ENCODE results near the gene NHLRC1. TPM values are rescaled to one million over a fixed set of nuclear protein-coding genes. Genes with fewer than 3 reads are reported as not detected.

The NHLRC1 gene
- total RNA-seq, 1 donor from 2014 or later: 0.32 TPM

DNA sequence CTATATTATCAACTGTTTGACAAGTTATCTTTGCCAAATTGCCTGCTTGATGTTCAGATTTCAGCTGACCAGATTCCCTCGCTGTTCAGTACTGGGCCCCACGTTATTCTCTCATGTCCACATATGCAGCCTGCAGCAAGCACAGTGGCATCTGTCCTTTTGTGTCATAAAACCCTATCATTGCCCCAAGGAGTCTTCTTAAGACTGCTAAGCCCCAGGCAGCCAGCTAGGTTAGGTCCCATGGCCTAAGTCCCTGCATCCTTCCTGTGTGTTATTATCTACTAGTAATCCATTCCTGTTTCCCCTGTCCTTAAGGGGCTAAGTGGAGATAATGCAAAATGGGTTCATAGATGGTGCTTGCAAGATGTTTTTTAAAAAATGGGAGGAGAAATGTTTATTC lies 39.9 kb upstream of the NHLRC1 start:
- TF ChIP-seq, protein P1, sequence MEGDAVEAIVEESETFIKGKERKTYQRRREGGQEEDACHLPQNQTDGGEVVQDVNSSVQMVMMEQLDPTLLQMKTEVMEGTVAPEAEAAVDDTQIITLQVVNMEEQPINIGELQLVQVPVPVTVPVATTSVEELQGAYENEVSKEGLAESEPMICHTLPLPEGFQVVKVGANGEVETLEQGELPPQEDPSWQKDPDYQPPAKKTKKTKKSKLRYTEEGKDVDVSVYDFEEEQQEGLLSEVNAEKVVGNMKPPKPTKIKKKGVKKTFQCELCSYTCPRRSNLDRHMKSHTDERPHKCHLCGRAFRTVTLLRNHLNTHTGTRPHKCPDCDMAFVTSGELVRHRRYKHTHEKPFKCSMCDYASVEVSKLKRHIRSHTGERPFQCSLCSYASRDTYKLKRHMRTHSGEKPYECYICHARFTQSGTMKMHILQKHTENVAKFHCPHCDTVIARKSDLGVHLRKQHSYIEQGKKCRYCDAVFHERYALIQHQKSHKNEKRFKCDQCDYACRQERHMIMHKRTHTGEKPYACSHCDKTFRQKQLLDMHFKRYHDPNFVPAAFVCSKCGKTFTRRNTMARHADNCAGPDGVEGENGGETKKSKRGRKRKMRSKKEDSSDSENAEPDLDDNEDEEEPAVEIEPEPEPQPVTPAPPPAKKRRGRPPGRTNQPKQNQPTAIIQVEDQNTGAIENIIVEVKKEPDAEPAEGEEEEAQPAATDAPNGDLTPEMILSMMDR (IDR thresholded peaks at IDR 0.05): no peak
- no peaks in the 10 kb centered on the region for H3K9me3 ChIP-seq
- no peak for DNase-seq (ENCODE audit: low spot score in 2 of 2)
- H3K27me3 ChIP-seq: no peaks in the 10 kb centered on the region
- H3K36me3 ChIP-seq: peaks cover 10 to 48% of the 10 kb centered on the region in 2 donors
- H3K4me1 ChIP-seq: no peaks in the 10 kb centered on the region
- H3K4me3 ChIP-seq: no peak overlapping the region
- intact Hi-C loops (cut with DNase I): no loop called here
- H3K27ac ChIP-seq: no peak overlapping the region

DNA sequence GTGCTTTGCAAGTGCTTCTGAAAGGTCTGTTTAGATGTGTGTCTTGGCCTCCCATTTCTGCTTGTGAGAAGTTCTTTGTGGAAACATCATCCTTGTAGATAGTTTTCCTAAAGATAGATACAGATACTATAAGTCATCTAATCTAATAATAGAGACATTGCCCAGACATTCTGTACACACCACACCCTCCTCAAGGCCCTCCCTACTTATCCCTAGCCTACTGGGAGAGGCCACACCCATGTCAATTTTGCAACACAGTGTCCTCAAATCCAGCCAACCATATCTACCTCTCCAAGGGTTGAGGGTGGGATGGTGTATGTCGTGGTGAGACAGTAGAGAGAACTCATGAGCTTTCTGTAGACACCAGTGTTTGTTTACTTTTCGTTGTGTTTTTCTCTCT lies 39.0 kb upstream of the NHLRC1 start:
- Histone ChIP-seq H3K27ac (no peak overlapping the region), H3K36me3 (peaks cover 10 to 40% of the 10 kb centered on the region in 2 donors), H3K9me3 (no peaks in the 10 kb centered on the region), H3K27me3 (no peaks in the 10 kb centered on the region), H3K4me3 (no peak overlapping the region), H3K4me1 (no peaks in the 10 kb centered on the region)
- DNase-seq (ENCODE audit: low spot score in 2 of 2): no peak
- intact Hi-C loops (cut with DNase I): no loop called here
- TF ChIP-seq, protein P1 (IDR thresholded peaks at IDR 0.05): no peak

DNA sequence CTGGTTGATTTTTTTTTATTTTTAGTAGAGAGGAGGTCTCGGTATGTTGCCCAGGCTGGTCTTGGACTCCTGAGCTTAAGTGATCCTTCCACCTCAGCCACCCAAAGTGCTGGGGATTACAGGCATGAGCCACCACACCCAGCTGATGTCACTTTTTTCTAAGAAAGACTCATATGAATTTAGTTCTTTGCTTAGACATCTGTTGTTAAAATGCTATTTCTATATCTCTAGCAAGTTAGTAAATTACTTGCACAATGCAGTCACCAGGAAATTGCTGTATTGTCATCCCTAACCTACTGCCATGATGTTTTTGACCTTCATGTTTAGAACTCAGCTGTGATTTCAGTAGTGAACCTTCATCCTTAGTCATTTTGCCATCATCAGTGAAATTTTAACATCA lies 38.4 kb upstream of the NHLRC1 start:
- peaks cover 10 to 40% of the 10 kb centered on the region in 2 donors for H3K36me3 ChIP-seq
- TF ChIP-seq, protein P1 (IDR thresholded peaks at IDR 0.05): no peak
- H3K9me3 ChIP-seq: no peaks in the 10 kb centered on the region
- intact Hi-C loops (cut with DNase I): no loop called here
- no peak overlapping the region for H3K27ac ChIP-seq
- DNase-seq (ENCODE audit: low spot score in 2 of 2): no peak
- H3K4me3 ChIP-seq: no peak overlapping the region
- H3K4me1 ChIP-seq: peaks cover 0 to 3% of the 10 kb centered on the region in 2 donors
- H3K27me3 ChIP-seq: no peaks in the 10 kb centered on the region

DNA sequence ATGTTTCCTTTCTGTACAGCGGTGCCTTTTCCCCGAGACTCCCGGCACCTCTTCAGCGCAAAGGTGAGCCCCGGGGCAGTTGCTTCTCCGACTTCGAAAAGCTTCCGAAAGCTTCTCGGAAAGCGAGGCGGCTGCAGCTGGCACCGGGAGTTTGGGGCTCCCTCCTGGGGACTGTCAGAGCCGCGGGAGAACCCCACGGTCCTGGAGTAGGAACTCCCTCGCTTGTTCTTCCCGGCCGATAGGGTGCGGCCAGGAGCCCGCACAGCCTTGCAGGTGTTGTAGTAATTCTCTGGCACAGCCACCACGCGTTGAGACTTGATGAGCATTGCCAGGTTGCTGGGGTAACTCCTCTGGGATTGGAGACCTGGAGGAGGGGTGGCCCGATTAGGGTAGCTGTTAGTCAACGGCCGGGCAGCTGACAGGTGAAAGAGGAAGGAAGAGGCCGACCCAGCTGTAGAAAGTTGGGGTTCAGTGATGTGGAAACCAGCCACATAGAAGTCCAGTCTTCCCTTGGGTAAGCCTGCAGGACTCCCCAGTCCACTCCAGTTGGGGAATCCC lies 33.5 kb upstream of the NHLRC1 start:
- Histone ChIP-seq H3K27ac (peak overlapping the region; percentile 69 to 72), H3K4me3 (peak overlapping the region; percentile 89 to 94), H3K27me3 (no peaks in the 10 kb centered on the region), H3K9me3 (no peaks in the 10 kb centered on the region), H3K4me1 (peaks cover 4 to 12% of the 10 kb centered on the region in 2 donors), H3K36me3 (peaks cover 0 to 9% of the 10 kb centered on the region in 2 donors)
- TF ChIP-seq, protein P1 (IDR thresholded peaks at IDR 0.05): peak in 1 of 3 experiments; percentile 5
- intact Hi-C loops (cut with DNase I): loop anchor here (1.0 kb wide), 2 partner anchors 108 to 450 kb away; partner anchors contain the start of genes DEK and NUP153
- peak; percentile 15 to 76 for DNase-seq (ENCODE audit: low spot score in 2 of 2)

DNA sequence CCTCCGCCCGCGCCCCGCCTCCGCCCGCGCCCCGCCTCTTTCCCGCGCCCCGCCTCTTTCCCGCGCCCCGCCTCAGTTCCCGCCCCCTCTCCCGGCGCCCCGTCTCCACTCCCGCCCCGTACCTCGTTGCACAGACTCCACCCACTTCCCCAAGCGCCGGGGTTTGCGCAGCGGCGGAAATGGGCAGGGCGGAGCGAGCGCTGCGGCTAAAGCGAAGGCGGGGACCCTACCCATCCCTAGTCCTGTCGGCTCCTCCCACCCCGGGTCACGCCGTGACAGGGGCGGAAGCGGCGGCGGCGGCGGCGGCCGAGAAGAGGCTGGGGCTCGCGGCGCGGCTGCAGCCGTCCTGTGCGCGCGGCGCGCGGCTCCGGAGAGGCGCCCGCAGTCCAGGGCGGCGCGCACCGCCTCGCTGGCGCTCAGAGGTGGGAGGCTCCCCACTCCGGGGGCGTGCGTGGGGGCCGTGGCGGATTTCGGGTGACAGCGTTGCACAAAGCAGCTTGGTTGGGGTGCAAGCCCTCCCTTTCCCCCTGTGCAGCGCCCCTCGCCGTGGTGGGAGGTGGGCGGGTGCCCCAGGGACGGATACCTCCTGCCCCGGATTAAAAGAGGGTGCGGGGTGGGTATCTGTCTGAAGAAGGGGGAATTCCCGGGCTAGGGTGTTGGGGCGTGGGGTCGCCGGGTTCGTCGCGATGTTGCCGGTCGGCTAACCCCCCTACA lies 32.8 kb upstream of the NHLRC1 start, which contains the start of gene KDM1B:
Gene KDM1B, plus strand, starts transcription at position 273 of the 714 bp plus-strand sequence. CDS start 4,474 bp downstream, outside the sequence.
- TF ChIP-seq, protein P1 (IDR thresholded peaks at IDR 0.05): no peak
- Histone ChIP-seq H3K36me3 (peaks cover 0 to 6% of the 10 kb centered on the region in 2 donors), H3K27me3 (no peaks in the 10 kb centered on the region), H3K4me3 (peak within 1 kb of the TSS; percentile 89 to 94), H3K4me1 (peaks cover 4 to 12% of the 10 kb centered on the region in 2 donors), H3K9me3 (no peaks in the 10 kb centered on the region), H3K27ac (peak within 1 kb of the TSS; percentile 75 to 88)
- intact Hi-C loops (cut with DNase I): loop anchor here (1.0 kb wide), 2 partner anchors 109 to 449 kb away; partner anchors contain the start of genes DEK and NUP153
- peak; percentile 91 to 99 for DNase-seq (ENCODE audit: low spot score in 2 of 2)

All from ascending aorta (tissue), 2 donors.